A549 (cell line): ENCODE measurements around the gene SLC26A9.

Experiments used
- CEBPB ChIP-seq, 2 experiments: fragments of >200 bp in 1 of 2; sonication (Bioruptor Twin) in 1 of 2; formaldehyde crosslinking in 1 of 2; IDR thresholded peaks; 2 replicates each; pipeline ENCODE4 v1.6.1; 2012 to 2016
- CTCF ChIP-seq: fragments of >200 bp; sonication (Bioruptor Twin); formaldehyde crosslinking; IDR thresholded peaks from 3 replicates; pipeline ENCODE4 v1.5.1; 2016
- EP300 ChIP-seq, 2 experiments: fragments of >200 bp; sonication (Bioruptor Twin); formaldehyde crosslinking; IDR thresholded peaks; 2 replicates in 1 of 2; 3 replicates in 1 of 2; pipeline ENCODE4 v1.6.1; 2016 to 2017
- KDM5A ChIP-seq: fragments of 200-600 bp; sonication (generic); IDR thresholded peaks from 2 replicates; pipeline ENCODE4 v1.6.1; 2016; ENCODE audit warnings: antibody characterized with exemption, mild to moderate bottlenecking
- MYC ChIP-seq: IDR thresholded peaks from 2 replicates; pipeline ENCODE4 v1.6.1; 2012; ENCODE audit warnings: mild to moderate bottlenecking, inconsistent platforms, low read length, improper control_type of control experiment, borderline replicate concordance
- POLR2A ChIP-seq: IDR thresholded peaks from 2 replicates; pipeline ENCODE4 v1.6.1; 2012; ENCODE audit warnings: mild to moderate bottlenecking, low read length
- REST ChIP-seq: fragments of 200-600 bp; sonication (generic); IDR thresholded peaks from 2 replicates; pipeline ENCODE4 v1.6.1; 2016; ENCODE audit warnings: antibody characterized with exemption, mild to moderate bottlenecking, moderate library complexity
- SMC3 ChIP-seq: fragments of >200 bp; sonication (Bioruptor Twin); formaldehyde crosslinking; IDR thresholded peaks from 3 replicates; pipeline ENCODE4 v1.6.1; 2018; ENCODE audit warnings: inconsistent platforms
- ZFP36 ChIP-seq: fragments of 450-650 bp; IDR thresholded peaks from 2 replicates; pipeline ENCODE4 v1.6.1; 2014; ENCODE audit warnings: borderline replicate concordance; ENCODE audit not compliant: partially characterized antibody

- no peak for TF ChIP-seq CTCF
- TF ChIP-seq EP300 (IDR thresholded peaks at IDR 0.05), result no peak
- TF ChIP-seq ZFP36, result no peak
- TF ChIP-seq KDM5A, result no peak
- TF ChIP-seq POLR2A, result no peak
- no peak for TF ChIP-seq REST
- TF ChIP-seq CEBPB (IDR thresholded peaks at IDR 0.05), result no peak
- no peak for TF ChIP-seq MYC
- TF ChIP-seq SMC3, result no peak
Observed at GRCh38 chr1:205939690-205940330, 3.4 kb downstream of the SLC26A9 start.
